IPS-20b (cell line): ENCODE measurements around the gene FCN3.

Source experiments
- H3K27ac ChIP-seq: one replicate; pipeline ENCODE4 v1.5.1; 2013; ENCODE audit warnings: low read length
- H3K27me3 ChIP-seq: 2 replicates; pipeline ENCODE4 v1.6.1; 2013; ENCODE audit warnings: mild to moderate bottlenecking, low read length, inconsistent platforms; ENCODE audit not compliant: insufficient read depth
- H3K36me3 ChIP-seq: 2 replicates; pipeline ENCODE4 v1.6.1; 2013; ENCODE audit warnings: low read depth, mild to moderate bottlenecking, inconsistent platforms, low read length, moderate library complexity; ENCODE audit not compliant: insufficient read depth
- H3K4me1 ChIP-seq: 2 replicates; pipeline ENCODE4 v1.6.1; 2013; ENCODE audit warnings: mild to moderate bottlenecking, control low read depth, inconsistent platforms, low read length, moderate library complexity; ENCODE audit not compliant: insufficient read depth
- H3K4me3 ChIP-seq: 2 replicates; pipeline ENCODE4 v1.5.1; 2013; ENCODE audit warnings: mild to moderate bottlenecking, low read length, inconsistent platforms
- H3K9ac ChIP-seq: 2 replicates; pipeline ENCODE4 v1.6.1; 2013; ENCODE audit warnings: low read depth, mild to moderate bottlenecking, inconsistent platforms, low read length, moderate library complexity
- H3K9me3 ChIP-seq: 2 replicates; pipeline ENCODE4 v1.6.1; 2013; ENCODE audit warnings: mild to moderate bottlenecking, low read depth, low read length, inconsistent platforms; ENCODE audit not compliant: insufficient read depth

Gene FCN3

DNA sequence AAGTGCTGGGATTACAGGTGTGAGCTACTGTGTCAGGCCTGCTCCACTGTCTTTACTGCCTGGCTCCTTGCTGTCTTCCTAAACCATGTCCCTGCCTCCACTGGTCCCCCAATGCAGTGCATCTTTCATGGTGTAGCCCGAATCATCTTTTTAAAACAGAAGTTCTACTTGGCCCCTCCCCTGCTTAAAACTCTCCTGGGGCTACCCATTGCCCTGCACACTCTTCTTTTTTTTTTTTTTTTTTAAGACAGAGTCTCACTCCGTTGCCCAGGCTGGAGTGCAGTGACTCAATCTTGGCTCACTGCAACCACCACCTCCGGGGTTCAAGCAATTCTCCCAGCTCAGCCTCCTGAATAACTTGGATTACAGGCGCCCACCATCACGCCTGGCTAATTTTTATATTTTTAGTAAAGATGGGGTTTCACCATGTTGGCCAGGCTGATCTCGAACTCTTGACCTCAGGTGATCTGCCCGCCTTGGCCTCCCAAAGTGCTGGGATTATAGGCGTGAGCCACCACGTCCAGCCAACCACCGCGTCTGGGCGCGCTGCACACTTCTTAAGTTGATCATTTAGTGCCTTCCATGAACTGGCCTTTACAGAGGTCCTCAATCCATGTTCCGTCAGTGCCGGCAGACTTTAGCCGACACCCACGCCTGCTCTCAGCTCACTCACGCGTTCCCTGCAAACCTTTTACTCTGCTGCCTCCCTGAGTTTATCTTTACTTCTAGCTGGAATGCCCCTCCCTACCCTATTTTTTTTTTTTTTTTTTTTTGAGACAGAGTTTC, 2.4 kb downstream of the FCN3 start:
- Histone ChIP-seq H3K4me3 (no peak overlapping the region), H3K9ac (no peak overlapping the region), H3K27me3 (peaks cover 7% of the 10 kb centered on the region; the same call in 1 of the 2 replicates), H3K9me3 (no peaks in the 10 kb centered on the region), H3K4me1 (peaks cover 5% of the 10 kb centered on the region; the same call in 1 of the 2 replicates), H3K36me3 (no peaks in the 10 kb centered on the region), H3K27ac (no peak overlapping the region)

DNA sequence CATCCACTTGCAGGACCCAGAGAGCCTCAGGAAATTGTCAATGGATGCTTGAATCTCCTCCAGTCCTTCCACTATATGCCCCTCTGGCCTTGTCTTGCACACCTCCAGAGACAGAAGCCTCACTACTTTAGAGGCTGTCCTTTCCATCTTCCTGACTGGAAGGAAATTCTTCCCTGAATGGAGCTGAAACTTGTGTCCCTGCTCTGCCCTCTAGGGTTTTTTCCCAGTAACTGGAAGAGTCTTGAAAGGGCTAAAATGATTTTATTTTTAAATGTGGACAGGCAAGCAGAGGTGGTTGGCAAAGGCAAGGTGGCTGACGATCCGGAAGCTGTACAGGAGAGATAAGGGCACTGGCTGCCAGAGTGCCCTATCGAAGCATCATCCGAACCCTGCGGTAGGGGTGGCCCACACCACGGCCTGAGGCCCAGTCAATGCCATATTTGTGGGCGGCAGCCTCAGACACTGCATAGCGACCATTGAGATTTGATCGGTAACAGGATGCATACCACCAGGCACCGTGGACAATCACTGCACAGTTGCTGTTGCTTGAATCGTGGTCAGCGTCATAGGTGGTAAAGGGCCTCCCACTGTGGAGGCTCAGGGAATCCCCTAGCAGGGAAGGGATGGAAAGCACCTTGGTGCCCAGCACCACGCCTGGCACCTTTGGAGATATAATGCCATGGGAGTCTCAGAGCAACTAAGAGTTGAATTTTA, 5.6 kb downstream of the FCN3 start:
- Histone ChIP-seq H3K9ac (no peak overlapping the region), H3K27ac (no peak overlapping the region), H3K9me3 (no peaks in the 10 kb centered on the region), H3K4me3 (no peak overlapping the region), H3K36me3 (no peaks in the 10 kb centered on the region), H3K4me1 (peaks cover 15% of the 10 kb centered on the region), H3K27me3 (peaks cover 7% of the 10 kb centered on the region; the same call in 1 of the 2 replicates)

DNA sequence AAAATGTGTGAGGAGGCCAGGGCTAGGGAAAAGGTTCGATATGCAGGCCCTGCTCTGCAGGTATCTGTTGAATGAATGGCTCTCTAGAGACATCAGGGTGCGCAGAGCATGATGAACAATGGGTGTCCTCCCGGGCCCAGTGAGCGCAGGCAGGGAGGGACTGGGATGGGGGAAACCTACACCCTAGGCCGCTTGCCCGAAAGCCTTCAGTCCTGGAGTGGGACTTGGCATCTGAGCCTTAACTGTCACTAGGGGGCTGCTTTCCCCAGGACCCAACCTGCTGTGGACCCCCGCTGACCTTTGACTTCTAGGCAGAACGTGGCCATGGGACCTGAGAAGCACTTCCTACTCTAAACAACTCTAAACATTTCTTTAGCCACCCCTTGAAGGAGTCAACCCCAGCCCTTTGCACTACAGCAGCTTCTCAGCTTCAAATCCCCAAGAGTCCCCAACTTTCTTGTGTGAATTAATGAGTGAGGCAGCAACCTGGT, 7.4 kb downstream of the FCN3 start:
- Histone ChIP-seq H3K27me3 (peaks cover 10% of the 10 kb centered on the region), H3K4me1 (peaks cover 15% of the 10 kb centered on the region), H3K36me3 (no peaks in the 10 kb centered on the region), H3K4me3 (peak overlapping the region; percentile 80), H3K27ac (no peak overlapping the region), H3K9me3 (no peaks in the 10 kb centered on the region), H3K9ac (peak overlapping the region; percentile 73; the same call in 1 of the 2 replicates)

DNA sequence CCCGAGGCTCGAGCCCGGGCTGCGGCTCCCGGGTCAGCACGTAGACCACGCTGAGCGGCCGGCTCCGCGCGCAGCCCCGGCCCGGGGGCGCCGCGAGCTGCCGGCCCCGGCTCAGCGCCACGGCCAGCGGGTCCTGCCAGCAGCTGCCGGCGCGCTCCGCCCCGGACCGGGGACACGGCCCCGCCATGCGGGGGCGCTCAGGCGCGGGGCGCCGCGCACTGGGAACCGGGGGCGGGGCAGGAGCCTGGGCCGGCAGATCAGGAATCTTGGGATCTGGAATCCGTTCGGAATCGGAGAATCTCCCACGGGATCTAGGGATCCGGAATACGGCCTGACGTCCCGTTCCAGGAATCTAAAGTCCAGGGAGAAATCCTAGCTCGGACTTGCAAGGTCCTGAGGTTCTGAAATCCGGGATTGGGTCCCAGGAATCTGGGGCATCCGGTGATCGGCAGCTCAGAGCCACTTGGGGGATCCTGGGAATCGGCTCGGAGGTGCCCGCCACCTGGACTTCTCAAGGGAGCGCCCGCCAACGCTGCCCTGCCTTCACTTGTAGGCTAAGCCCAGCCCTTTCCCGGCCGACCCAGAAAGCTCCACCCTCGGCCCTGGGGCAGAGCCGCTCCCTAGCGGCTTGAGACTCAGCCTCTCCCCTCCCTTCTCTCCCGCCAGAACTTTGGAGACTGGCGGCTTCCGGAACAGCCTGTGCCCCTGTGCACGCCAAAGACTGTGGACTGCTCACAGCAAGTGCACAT, 8.0 kb downstream of the FCN3 start, which contains the start of gene MAP3K6:
TSS of gene MAP3K6 (minus strand) at position 551 of the 749 bp plus-strand sequence. CDS start at position 187, 364 bp downstream.
- Histone ChIP-seq H3K9ac (peak within 1 kb of the TSS; percentile 73; the same call in 1 of the 2 replicates), H3K4me1 (peaks cover 15% of the 10 kb centered on the region), H3K9me3 (no peaks in the 10 kb centered on the region), H3K27me3 (peaks cover 16% of the 10 kb centered on the region), H3K36me3 (no peaks in the 10 kb centered on the region), H3K27ac (no peak within 1 kb of the TSS), H3K4me3 (peak within 1 kb of the TSS; percentile 80)

DNA sequence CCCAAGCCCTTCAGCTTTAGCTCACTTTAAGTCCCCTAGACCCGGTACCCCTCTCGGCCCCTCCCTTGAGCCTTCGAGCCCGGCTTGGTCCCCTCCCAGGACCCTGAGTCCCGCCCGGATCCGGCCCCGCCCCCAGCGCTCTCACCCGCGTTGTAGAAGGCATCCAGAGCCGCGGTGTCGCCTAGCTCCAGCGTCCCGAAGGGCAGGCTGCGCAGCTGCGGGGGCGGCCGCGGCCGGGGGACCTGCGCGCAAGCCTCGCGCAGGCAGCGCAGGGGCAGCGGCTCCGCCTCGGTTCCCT, 8.6 kb downstream of the FCN3 start:
- peak overlapping the region; percentile 80 for H3K4me3 ChIP-seq
- H3K27ac ChIP-seq: no peak overlapping the region
- no peaks in the 10 kb centered on the region for H3K36me3 ChIP-seq
- H3K9ac ChIP-seq: peak overlapping the region; percentile 45; the same call in 1 of the 2 replicates
- peaks cover 21% of the 10 kb centered on the region for H3K27me3 ChIP-seq
- H3K9me3 ChIP-seq: no peaks in the 10 kb centered on the region
- H3K4me1 ChIP-seq: peaks cover 15% of the 10 kb centered on the region

DNA sequence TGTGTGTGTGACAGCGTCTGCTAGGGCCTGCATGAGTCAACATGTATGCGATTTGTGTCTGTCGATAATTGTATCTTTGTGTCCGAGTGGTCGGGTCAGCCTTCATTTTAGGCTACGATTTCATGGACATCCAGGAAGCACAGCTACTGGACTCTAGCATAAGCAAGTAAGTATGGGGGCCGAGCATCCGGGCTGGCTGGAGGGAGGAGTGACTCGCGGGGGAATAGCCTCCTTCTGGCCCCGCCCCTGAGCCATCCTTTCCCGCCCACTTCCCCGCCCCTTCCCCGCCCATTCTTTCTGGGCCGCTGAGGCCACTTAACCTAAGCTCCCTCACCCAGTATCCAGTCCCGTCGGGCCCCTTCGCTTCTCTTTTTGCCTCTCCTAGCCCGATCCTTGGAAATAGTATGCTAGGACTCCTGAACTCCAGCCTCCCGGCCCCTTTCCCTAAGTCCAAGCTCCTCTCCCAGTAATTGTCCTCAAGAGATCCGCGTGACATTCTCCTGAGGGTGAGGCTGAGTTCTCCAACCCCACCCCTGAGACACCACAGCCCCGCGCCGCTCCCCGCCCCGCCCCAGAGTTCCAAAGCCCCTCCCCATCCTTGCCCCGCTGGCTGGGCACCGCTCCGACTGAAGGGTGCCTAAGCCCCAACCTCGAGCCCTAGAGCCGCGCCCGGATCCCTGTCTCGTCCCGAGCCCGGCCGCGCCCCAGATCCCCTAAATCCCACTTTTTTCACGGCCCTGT, 9.1 kb downstream of the FCN3 start:
- Histone ChIP-seq H3K4me3 (peak overlapping the region; percentile 80), H3K27me3 (peaks cover 26% of the 10 kb centered on the region), H3K9me3 (no peaks in the 10 kb centered on the region), H3K27ac (no peak overlapping the region), H3K9ac (peak overlapping the region; percentile 45; the same call in 1 of the 2 replicates), H3K4me1 (peaks cover 15% of the 10 kb centered on the region), H3K36me3 (no peaks in the 10 kb centered on the region)

DNA sequence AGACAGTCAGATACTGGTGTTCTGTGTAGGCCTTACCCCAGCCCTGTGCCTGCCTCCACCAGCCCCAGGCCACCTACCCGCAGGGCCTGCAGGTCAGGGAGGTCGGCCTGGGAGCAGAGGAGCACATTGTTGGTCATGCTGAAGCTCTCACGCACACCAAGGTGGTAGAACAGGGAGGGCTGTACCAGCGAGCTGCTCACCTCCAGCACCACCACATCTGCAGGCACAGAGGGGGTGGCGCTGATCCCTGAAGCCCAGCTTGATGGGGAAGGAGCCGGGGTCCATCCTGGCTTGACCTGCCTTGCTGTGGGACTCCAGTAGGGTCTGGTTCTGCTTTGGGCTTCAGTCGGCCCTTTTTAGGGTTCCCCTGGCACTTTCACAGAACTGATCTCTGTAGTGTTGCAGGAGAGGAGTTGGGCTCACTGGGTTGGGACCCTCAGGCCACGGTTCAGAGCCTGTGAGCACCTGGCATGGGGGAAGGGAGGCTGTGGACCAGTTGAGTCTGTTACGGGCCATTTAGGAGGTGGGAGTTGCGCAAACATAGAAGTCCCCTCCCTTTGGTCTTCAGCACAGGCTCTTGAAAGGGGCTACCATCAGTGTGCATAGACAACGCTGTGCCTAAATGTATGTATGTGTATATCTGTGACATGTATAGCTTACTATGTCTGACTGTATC, 9.8 kb downstream of the FCN3 start:
- Histone ChIP-seq H3K4me3 (peak overlapping the region; percentile 80; the same call in 1 of the 2 replicates), H3K27ac (no peak overlapping the region), H3K9ac (no peak overlapping the region), H3K9me3 (no peaks in the 10 kb centered on the region), H3K36me3 (no peaks in the 10 kb centered on the region), H3K4me1 (peaks cover 15% of the 10 kb centered on the region), H3K27me3 (peaks cover 34% of the 10 kb centered on the region)

DNA sequence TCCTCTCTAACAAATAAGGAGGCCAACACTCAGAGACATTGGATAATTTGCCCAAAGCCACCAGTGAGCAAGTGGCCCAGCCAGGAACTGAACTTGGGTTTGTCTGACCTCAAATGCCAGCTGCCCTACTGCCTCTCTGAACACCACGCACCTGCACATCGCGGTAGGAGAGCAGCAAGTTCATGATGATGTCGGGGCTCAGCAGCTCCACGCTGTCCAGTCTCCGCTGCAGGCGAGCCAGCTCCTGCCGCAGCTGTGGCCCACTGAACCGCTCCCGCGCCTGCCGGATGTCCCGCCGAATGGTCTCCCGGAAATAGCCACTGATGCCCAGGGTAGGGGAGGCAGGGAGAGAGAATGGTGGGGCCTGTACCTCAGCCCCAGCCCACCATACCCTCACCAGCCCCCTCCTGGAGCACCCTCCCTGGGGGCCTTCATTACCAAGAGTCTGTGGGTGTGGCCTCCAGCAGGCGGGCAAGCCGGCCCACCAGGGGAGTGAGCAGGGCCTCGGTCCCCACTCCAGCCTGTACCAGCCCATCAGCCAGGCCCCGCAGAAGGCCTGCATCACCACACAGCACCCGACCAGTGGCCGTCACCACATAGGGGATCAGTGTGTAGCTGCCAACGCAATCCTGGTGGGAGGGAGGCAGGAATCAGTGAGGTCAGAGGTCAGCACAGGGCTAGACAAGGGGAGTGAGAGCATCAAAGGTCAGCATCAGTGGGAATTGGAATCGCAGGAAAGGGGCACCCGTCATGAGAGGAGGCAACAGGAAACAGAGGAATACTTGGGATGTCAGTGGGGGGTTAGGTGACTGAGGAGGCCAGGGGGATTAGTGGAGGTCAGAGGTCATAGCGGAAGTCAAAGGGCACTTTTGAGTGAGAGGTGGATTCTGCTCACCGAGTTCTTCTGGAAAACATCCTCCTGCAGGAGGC, 10.6 kb downstream of the FCN3 start:
- Histone ChIP-seq H3K4me1 (peaks cover 15% of the 10 kb centered on the region), H3K9ac (no peak overlapping the region), H3K27ac (no peak overlapping the region), H3K4me3 (no peak overlapping the region), H3K36me3 (no peaks in the 10 kb centered on the region), H3K27me3 (peaks cover 42% of the 10 kb centered on the region), H3K9me3 (no peaks in the 10 kb centered on the region)

DNA sequence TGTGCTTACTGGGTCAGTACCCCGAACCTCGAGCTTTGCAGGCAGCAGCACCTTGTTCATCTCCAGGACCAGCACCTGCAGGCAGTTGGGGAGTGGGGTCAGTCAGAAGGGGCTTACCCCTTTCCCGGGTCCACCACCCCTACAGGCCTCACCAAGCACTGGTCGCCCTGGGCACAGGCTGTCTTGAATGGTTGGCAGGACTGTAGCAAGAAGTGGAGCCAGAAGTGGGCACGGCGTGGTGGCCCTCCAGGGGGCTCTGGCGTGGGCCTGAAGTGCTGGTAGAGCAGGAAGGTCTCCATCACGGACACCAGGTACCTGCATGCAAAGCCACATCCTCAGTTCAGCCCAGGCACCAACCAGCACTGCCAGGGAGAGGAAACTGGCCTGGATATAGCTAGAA, 13.1 kb downstream of the FCN3 start:
- no peak overlapping the region for H3K9ac ChIP-seq

DNA sequence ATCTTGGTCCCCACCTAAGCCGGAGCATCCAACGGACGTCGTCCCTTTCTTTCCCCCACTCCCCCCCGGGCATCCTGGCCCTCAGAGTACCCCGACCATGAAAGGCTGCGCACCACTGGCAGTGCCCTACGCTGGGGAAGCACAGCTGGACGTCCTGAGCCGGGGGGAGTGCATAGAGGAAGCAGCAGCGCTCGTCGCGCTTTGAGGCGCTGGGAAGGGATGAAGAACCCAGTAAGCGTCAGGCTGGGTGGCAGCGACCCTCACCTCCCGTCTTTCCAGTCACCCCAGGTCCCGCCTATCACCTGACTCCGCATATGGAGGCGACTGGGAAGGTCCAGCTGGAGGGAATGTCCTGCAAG, 13.6 kb downstream of the FCN3 start:
- H3K27ac ChIP-seq: no peak overlapping the region
- no peaks in the 10 kb centered on the region for H3K36me3 ChIP-seq
- peaks cover 6% of the 10 kb centered on the region for H3K4me1 ChIP-seq
- H3K9me3 ChIP-seq: no peaks in the 10 kb centered on the region
- H3K4me3 ChIP-seq: peak overlapping the region; percentile 77
- H3K9ac ChIP-seq: peak overlapping the region; percentile 32; the same call in 1 of the 2 replicates
- H3K27me3 ChIP-seq: peaks cover 49% of the 10 kb centered on the region

More for the DNA sequence above, 13.1 kb downstream of the FCN3 start:
- Histone ChIP-seq H3K27ac (no peak overlapping the region), H3K4me1 (peaks cover 6% of the 10 kb centered on the region), H3K36me3 (no peaks in the 10 kb centered on the region), H3K4me3 (no peak overlapping the region), H3K9me3 (no peaks in the 10 kb centered on the region), H3K27me3 (peaks cover 49% of the 10 kb centered on the region)
